Panc1 (cell line): ENCODE measurements around the gene VWA3B. TPM values are rescaled to one million over a fixed set of nuclear protein-coding genes. Genes with fewer than 3 reads are reported as not detected.
"Not testable (repeated sequence)": the region's sequence is repeated elsewhere in the genome, so short reads cannot be mapped to it uniquely, and the experiment has no call there.

ENCODE experiments used
- ATAC-seq: fragments of 200-7000 bp; cut with Tn5 transposase; 2 replicates; pipeline ENCODE4 v1.9.1; 2020; ENCODE audit warnings: mild to moderate bottlenecking, moderate library complexity
- BruUV-seq: library from RNA; stranded (reverse); fragments of 400-500 nt; replicated peaks from 2 replicates; lab custom pipeline; 2021; lab: Mats Ljungman, UMichigan
- CTCF ChIA-PET: fragments of 300-600 bp; sonication (Branson Sonifier 250); formaldehyde crosslinking; loops from one replicate; lab custom pipeline; 2022; ENCODE audit warnings: antibody characterized with exemption; lab: Charles Lee
- POLR2A ChIA-PET: fragments of 300-600 bp; sonication (Branson Sonifier 250); formaldehyde crosslinking; loops from one replicate; lab custom pipeline; 2022; ENCODE audit warnings: antibody characterized with exemption; lab: Charles Lee
- DNase-seq: peaks from one replicate; pipeline ENCODE4 v3.0.0-alpha.2; 2010; ENCODE audit warnings: low read depth, low spot score
- H3K27ac ChIP-seq: 2 replicates; pipeline ENCODE4 v1.5.1; 2011; ENCODE audit warnings: mild to moderate bottlenecking, low read length, inconsistent platforms
- H3K27me3 ChIP-seq: fragments of 200-500 bp; sonication (Bioruptor generic); 2 replicates; pipeline ENCODE4 v1.6.0; 2014; ENCODE audit warnings: low read length, inconsistent platforms; ENCODE audit not compliant: control insufficient read depth, insufficient read depth
- H3K36me3 ChIP-seq: fragments of 200-500 bp; sonication (Bioruptor generic); 2 replicates; pipeline ENCODE4 v1.5.1; 2014; ENCODE audit warnings: inconsistent platforms, mild to moderate bottlenecking, low read length, moderate library complexity; ENCODE audit not compliant: control insufficient read depth, insufficient read depth
- H3K4me1 ChIP-seq: 2 replicates; pipeline ENCODE4 v1.5.1; 2011; ENCODE audit warnings: inconsistent platforms, mild to moderate bottlenecking, low read length, moderate library complexity; ENCODE audit not compliant: control insufficient read depth, insufficient read depth
- H3K4me3 ChIP-seq, 2 experiments: 2 replicates each; pipeline ENCODE4 v1.5.1; 2011 to 2012; ENCODE audit warnings: low read depth in 2 of 2, low read length in 2 of 2, mild to moderate bottlenecking in 2 of 2, inconsistent platforms in 1 of 2, moderate library complexity in 1 of 2
- H3K9me3 ChIP-seq: fragments of 200-500 bp; sonication (Bioruptor generic); 2 replicates; pipeline ENCODE4 v1.5.1; 2014; ENCODE audit warnings: low read depth, mild to moderate bottlenecking, inconsistent platforms, low read length, moderate library complexity; ENCODE audit not compliant: control insufficient read depth, insufficient read depth
- CTCF ChIP-seq: fragments of 450-650 bp; IDR thresholded peaks from 2 replicates; pipeline ENCODE4 v1.5.1; 2017; ENCODE audit warnings: mild to moderate bottlenecking
- POLR2AphosphoS5 ChIP-seq: IDR thresholded peaks from 2 replicates; pipeline ENCODE4 v1.6.1; 2012; ENCODE audit warnings: mild to moderate bottlenecking, low read depth, low read length, moderate library complexity
- REST ChIP-seq, 2 experiments: IDR thresholded peaks; 2 replicates each; pipeline ENCODE4 v1.6.1; 2011 to 2012; ENCODE audit warnings: low read depth in 2 of 2, control low read depth in 1 of 2, low read length in 1 of 2, mild to moderate bottlenecking in 1 of 2, moderate library complexity in 1 of 2; ENCODE audit not compliant: insufficient read depth in 1 of 2
- SIN3A ChIP-seq: IDR thresholded peaks from 2 replicates; pipeline ENCODE4 v1.6.1; 2012; ENCODE audit warnings: low read depth, mild to moderate bottlenecking, low read length, moderate library complexity, borderline replicate concordance; ENCODE audit not compliant: insufficient read depth
- TCF7L2 ChIP-seq: IDR thresholded peaks from 2 replicates; pipeline ENCODE4 v1.6.1; 2011; ENCODE audit warnings: mild to moderate bottlenecking, low read depth, low read length, inconsistent platforms
- in situ Hi-C: cut with HindIII; loops from 2 replicates; pipeline ENCODE4 v1.10.0; 2016; ENCODE audit warnings: low sequenced_read_pairs, low pct_unique_long_range_greater_than_20kb
- intact Hi-C: fragments of 100-400 bp; cut with micrococcal nuclease; formaldehyde crosslinking; loops from one replicate; pipeline ENCODE4 v1.10.0; 2022; ENCODE audit not compliant: unreplicated experiment
- total RNA-seq: library from RNA; stranded (reverse); gene quantifications from one replicate; pipeline ENCODE4 v1.2.1, GENCODE V29; 2021; ENCODE audit not compliant: unreplicated experiment

The VWA3B gene
- total RNA-seq, 1 experiment from 2014 or later, result not detected

- in situ Hi-C loops (no loop called here), intact Hi-C loops (no loop called here)
- H3K36me3 ChIP-seq, result no peaks in the 10 kb centered on the region
- TF ChIP-seq SIN3A (no peak), REST (IDR thresholded peaks at IDR 0.05; ENCODE audit: insufficient read depth in 1 of 2, low read depth in 2 of 2, low read length in 1 of 2) (no peak), POLR2AphosphoS5 (no peak), CTCF (no peak), TCF7L2 (no peak)
- no peaks in the 10 kb centered on the region for H3K4me1 ChIP-seq
- no TSS peak for BruUV-seq
- CTCF ChIA-PET, result no interaction called here
- no peak overlapping the region for H3K4me3 ChIP-seq
- ATAC-seq (no peak), DNase-seq (no peak)
- peaks cover 42% of the 10 kb centered on the region for H3K27me3 ChIP-seq
- H3K27ac ChIP-seq, result no peak overlapping the region
- POLR2A ChIA-PET, result no interaction called here
- no peaks in the 10 kb centered on the region for H3K9me3 ChIP-seq
Observed at GRCh38 chr2:98127229-98127989, 40.4 kb downstream of the VWA3B start.

- H3K27me3 ChIP-seq, result peaks cover 39% of the 10 kb centered on the region
- BruUV-seq, result no TSS peak
- no peak overlapping the region for H3K4me3 ChIP-seq
- no peaks in the 10 kb centered on the region for H3K36me3 ChIP-seq
- CTCF ChIA-PET, result no interaction called here
- H3K27ac ChIP-seq, result no peak overlapping the region
- ATAC-seq (no peak), DNase-seq (no peak)
- no peaks in the 10 kb centered on the region for H3K9me3 ChIP-seq
- POLR2A ChIA-PET, result no interaction called here
- TF ChIP-seq TCF7L2 (no peak), SIN3A (no peak), CTCF (no peak), REST (IDR thresholded peaks at IDR 0.05; ENCODE audit: insufficient read depth in 1 of 2, low read depth in 2 of 2, low read length in 1 of 2) (no peak), POLR2AphosphoS5 (no peak)
- H3K4me1 ChIP-seq, result no peaks in the 10 kb centered on the region
- intact Hi-C loops (no loop called here), in situ Hi-C loops (no loop called here)
Observed at GRCh38 chr2:98128556-98129109, 41.7 kb downstream of the VWA3B start.

GRCh38 chr2:98130073-98130472, 43.1 kb downstream of the VWA3B start:
- H3K36me3 ChIP-seq, ATAC-seq, H3K4me3 ChIP-seq, in situ Hi-C loops, intact Hi-C loops, H3K9me3 ChIP-seq, H3K27ac ChIP-seq, CTCF ChIA-PET, H3K4me1 ChIP-seq, BruUV-seq, POLR2A ChIA-PET, DNase-seq: not testable (repeated sequence)
- peaks cover 27% of the 10 kb centered on the region for H3K27me3 ChIP-seq
